Uterine smooth muscle cell (primary cell): Measurements from ENCODE around the gene ZNF98. TPM values are rescaled to one million over a fixed set of nuclear protein-coding genes. Genes with fewer than 3 reads are reported as not detected.

Experiments
- total RNA-seq: library from RNA; depleted of rRNA; stranded (reverse); fragments of >200 nt; gene quantifications from 2 replicates; pipeline ENCODE4 v1.2.3, GENCODE V29; 2014

ZNF98 gene
- total RNA-seq: not detected in 2 replicates

DNA sequence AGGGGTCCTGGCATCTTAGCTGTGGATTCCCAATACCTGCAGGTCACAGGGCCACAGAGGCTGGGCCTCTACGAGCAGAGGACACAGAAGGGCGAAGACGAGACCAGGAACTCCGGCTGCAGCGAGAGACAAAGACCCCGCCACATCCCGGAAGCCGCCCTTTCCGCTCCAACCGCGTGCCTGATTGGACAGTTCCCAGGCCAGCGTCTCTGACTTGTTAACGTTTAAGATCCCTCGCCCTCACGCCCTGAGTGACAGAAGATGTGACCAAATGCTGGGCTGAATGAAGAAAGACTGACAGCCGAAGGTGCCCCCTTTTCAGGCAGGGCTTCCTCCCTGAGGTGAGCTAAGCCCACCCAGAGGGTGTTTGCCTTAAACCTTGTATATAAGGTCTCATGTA, at the start of gene ZNF98:
Gene ZNF98 (minus strand): TSS at position 136 of the 400 bp plus-strand sequence. CDS start 122 bp downstream, at position 14.

Other genes with a start within 250 kb of the ZNF98 start
- gene ZNF676, start 225.4 kb downstream of the ZNF98 start, total RNA-seq: not detected in 2 replicates
- gene ZNF729, start 135.9 kb downstream of the ZNF98 start, total RNA-seq: under 0.01 TPM in 1 of 2 replicates, not detected in the other
- gene ZNF492, start 212.0 kb upstream of the ZNF98 start, total RNA-seq: 0.25 and 0.66 TPM in 2 replicates